ENCODE measurements around the gene TNKS2.
"Not testable (repeated sequence)": the region's sequence is repeated elsewhere in the genome, so short reads cannot be mapped to it uniquely, and the experiment has no call there.

TNKS2 gene

DNA sequence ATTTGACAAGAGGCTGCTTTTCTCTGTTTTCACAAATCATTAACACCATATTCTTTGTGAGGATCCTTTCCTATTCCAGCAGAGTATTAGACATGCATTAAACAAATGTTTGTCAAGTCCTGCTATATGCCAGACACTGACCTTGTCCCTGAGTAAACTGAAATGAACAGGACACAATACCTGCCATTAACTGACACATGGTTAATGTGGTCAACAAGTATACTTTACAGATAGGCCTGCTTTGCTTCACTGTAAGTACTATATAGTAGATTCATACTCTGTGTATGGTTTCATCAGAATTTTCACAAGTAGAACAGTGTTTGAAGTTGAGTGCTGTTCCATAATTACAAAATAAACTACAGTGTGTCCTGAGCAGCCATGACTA, 5.9 kb downstream of the TNKS2 start:
- H3K9me3 Mint-ChIP-seq, result no peaks in the 10 kb centered on the region
- no peak for DNase-seq
- peaks cover 69% of the 10 kb centered on the region for H3K4me1 Mint-ChIP-seq
- no peak for ATAC-seq
- no peak overlapping the region for H3K27ac Mint-ChIP-seq
- no peak overlapping the region for H3K4me3 Mint-ChIP-seq
- H3K27me3 Mint-ChIP-seq, result no peaks in the 10 kb centered on the region
- H3K36me3 Mint-ChIP-seq (ENCODE audit: low read depth), result peaks cover 39% of the 10 kb centered on the region

GRCh38 chr10:91805110-91805838, 7.0 kb downstream of the TNKS2 start:
- H3K4me3 Mint-ChIP-seq, result no peak overlapping the region
- no peaks in the 10 kb centered on the region for H3K9me3 Mint-ChIP-seq
- DNase-seq (no peak), ATAC-seq (peak; percentile 20)
- no peaks in the 10 kb centered on the region for H3K27me3 Mint-ChIP-seq
- peaks cover 62% of the 10 kb centered on the region for H3K4me1 Mint-ChIP-seq
- peaks cover 38% of the 10 kb centered on the region for H3K36me3 Mint-ChIP-seq (ENCODE audit: low read depth)
- peak overlapping the region; percentile 31 for H3K27ac Mint-ChIP-seq

- Mint-ChIP-seq H3K4me1 (peaks cover 52% of the 10 kb centered on the region), H3K36me3 (ENCODE audit: low read depth) (peaks cover 29% of the 10 kb centered on the region)
- not testable (repeated sequence) for H3K27ac Mint-ChIP-seq, H3K9me3 Mint-ChIP-seq, DNase-seq, ATAC-seq, H3K4me3 Mint-ChIP-seq, H3K27me3 Mint-ChIP-seq
These were observed 9.0 kb downstream of the TNKS2 start for GRCh38 chr10:91807264-91807663.

DNA sequence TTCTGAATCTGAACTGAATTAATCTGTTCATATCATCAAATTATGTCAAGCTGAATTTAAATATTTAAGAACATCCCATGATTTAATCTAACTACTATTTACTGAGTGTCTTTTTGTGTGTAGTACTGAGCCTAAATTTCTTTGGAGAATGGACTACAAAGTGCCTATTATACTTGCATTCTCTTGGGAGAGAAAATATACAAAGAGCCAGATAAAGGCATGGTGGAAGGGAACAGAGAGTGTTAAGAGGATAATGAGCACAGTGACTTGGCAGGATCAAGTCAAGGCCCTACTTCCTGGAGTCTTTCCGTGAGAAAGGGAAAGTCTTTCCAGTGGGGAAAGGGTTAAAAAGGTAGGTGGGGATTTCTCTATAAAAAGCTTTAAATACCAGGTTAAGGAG, 15.0 kb downstream of the TNKS2 start:
- DNase-seq (no peak), ATAC-seq (no peak)
- Mint-ChIP-seq H3K9me3 (no peaks in the 10 kb centered on the region), H3K36me3 (ENCODE audit: low read depth) (peaks cover 31% of the 10 kb centered on the region), H3K4me3 (no peak overlapping the region), H3K27me3 (no peaks in the 10 kb centered on the region), H3K4me1 (peaks cover 14% of the 10 kb centered on the region), H3K27ac (peak overlapping the region; percentile 16)

DNA sequence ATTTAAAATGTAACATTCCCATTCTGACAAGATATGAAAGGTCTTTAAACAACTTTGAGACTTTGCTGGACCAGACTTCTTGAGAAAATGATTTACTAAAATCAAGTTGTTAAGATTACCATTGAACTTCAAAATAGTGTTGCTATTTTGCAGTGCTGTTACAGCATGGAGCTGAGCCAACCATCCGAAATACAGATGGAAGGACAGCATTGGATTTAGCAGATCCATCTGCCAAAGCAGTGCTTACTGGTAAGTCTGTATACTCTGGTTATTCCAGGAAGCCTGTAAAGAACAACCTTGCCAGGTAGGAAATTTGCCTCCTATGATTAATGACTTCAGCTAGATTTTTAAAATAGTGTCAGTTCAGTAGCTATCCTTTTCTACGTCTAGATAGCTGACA, 18.8 kb downstream of the TNKS2 start:
- no peak overlapping the region for H3K4me3 Mint-ChIP-seq
- H3K27me3 Mint-ChIP-seq, result no peaks in the 10 kb centered on the region
- ATAC-seq (no peak), DNase-seq (no peak)
- peaks cover 37% of the 10 kb centered on the region for H3K36me3 Mint-ChIP-seq (ENCODE audit: low read depth)
- no peaks in the 10 kb centered on the region for H3K9me3 Mint-ChIP-seq
- H3K27ac Mint-ChIP-seq, result no peak overlapping the region
- H3K4me1 Mint-ChIP-seq, result peaks cover 4% of the 10 kb centered on the region

GRCh38 chr10:91820144-91820543, 21.9 kb downstream of the TNKS2 start:
- Mint-ChIP-seq H3K4me3 (no peak overlapping the region), H3K9me3 (no peaks in the 10 kb centered on the region), H3K4me1 (no peaks in the 10 kb centered on the region), H3K36me3 (ENCODE audit: low read depth) (peaks cover 34% of the 10 kb centered on the region), H3K27me3 (no peaks in the 10 kb centered on the region), H3K27ac (no peak overlapping the region)
- ATAC-seq, result no peak
- DNase-seq, result no peak

DNA sequence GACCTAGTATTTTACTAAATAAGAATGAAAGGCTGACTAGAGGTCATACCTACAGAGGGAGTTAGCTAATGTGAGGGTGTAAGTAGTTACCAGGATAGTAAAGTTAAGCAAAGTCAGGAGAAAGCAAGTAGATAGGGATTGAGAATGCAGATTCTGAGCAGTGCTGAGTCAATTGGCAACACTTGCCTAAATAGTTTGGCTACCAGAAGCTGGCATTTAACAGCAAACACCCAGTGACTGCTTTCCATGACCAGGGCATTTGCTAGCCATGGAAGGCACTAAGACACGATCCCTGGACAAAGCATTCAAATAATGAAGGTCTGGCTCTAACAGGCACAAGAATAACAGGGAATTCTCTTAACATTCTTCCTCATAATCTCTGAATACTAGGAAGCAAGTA, 25.9 kb downstream of the TNKS2 start:
- peaks cover 46% of the 10 kb centered on the region for H3K36me3 Mint-ChIP-seq (ENCODE audit: low read depth)
- DNase-seq, result no peak
- H3K4me3 Mint-ChIP-seq, result no peak overlapping the region
- no peak overlapping the region for H3K27ac Mint-ChIP-seq
- no peaks in the 10 kb centered on the region for H3K9me3 Mint-ChIP-seq
- H3K27me3 Mint-ChIP-seq, result no peaks in the 10 kb centered on the region
- no peak for ATAC-seq
- H3K4me1 Mint-ChIP-seq, result peaks cover 5% of the 10 kb centered on the region

GRCh38 chr10:91829268-91829667, 31.0 kb downstream of the TNKS2 start:
- H3K4me3 Mint-ChIP-seq, result no peak overlapping the region
- no peaks in the 10 kb centered on the region for H3K9me3 Mint-ChIP-seq
- ATAC-seq (peak; percentile 65), DNase-seq (no peak)
- H3K36me3 Mint-ChIP-seq (ENCODE audit: low read depth), result peaks cover 42% of the 10 kb centered on the region
- H3K27me3 Mint-ChIP-seq, result no peaks in the 10 kb centered on the region
- H3K4me1 Mint-ChIP-seq, result peaks cover 11% of the 10 kb centered on the region
- peak overlapping the region; percentile 57 for H3K27ac Mint-ChIP-seq

GRCh38 chr10:91838199-91838598, 40.0 kb downstream of the TNKS2 start:
- no peaks in the 10 kb centered on the region for H3K4me1 Mint-ChIP-seq
- H3K4me3 Mint-ChIP-seq, result no peak overlapping the region
- peaks cover 51% of the 10 kb centered on the region for H3K36me3 Mint-ChIP-seq (ENCODE audit: low read depth)
- ATAC-seq (no peak), DNase-seq (no peak)
- H3K27ac Mint-ChIP-seq, result no peak overlapping the region
- no peaks in the 10 kb centered on the region for H3K9me3 Mint-ChIP-seq
- H3K27me3 Mint-ChIP-seq, result no peaks in the 10 kb centered on the region

GRCh38 chr10:91843083-91843482, 44.9 kb downstream of the TNKS2 start:
- H3K27me3 Mint-ChIP-seq, result no peaks in the 10 kb centered on the region
- no peak overlapping the region for H3K4me3 Mint-ChIP-seq
- H3K9me3 Mint-ChIP-seq, result no peaks in the 10 kb centered on the region
- ATAC-seq, result no peak
- H3K27ac Mint-ChIP-seq, result no peak overlapping the region
- H3K36me3 Mint-ChIP-seq (ENCODE audit: low read depth), result peaks cover 46% of the 10 kb centered on the region
- DNase-seq, result no peak
- no peaks in the 10 kb centered on the region for H3K4me1 Mint-ChIP-seq

DNA sequence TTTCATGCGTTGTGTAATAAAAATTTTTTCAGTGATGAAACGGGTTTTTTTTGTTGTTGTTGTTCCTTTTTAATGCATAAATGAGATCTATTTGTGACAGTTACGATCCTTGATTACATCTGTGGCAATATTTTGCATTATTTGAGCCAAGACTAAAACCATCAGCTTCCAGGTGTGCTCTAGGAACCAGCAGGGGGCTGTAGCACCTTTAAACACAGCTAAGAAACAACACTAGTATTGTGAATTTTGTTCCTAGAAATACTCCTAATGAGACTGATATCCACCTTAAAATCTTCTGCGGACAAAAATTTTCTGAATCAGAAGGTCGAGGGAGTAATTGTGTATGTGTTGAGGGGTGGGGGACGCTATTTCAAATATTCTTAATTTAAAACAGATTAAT, 58.4 kb downstream of the TNKS2 start:
- Mint-ChIP-seq H3K27ac (no peak overlapping the region), H3K4me1 (no peaks in the 10 kb centered on the region), H3K9me3 (no peaks in the 10 kb centered on the region), H3K4me3 (no peak overlapping the region), H3K36me3 (ENCODE audit: low read depth) (peaks cover 38% of the 10 kb centered on the region), H3K27me3 (no peaks in the 10 kb centered on the region)
- no peak for ATAC-seq
- no peak for DNase-seq

- no peak for ATAC-seq
- no peaks in the 10 kb centered on the region for H3K27me3 Mint-ChIP-seq
- no peaks in the 10 kb centered on the region for H3K4me1 Mint-ChIP-seq
- peaks cover 43% of the 10 kb centered on the region for H3K36me3 Mint-ChIP-seq (ENCODE audit: low read depth)
- H3K27ac Mint-ChIP-seq, result peak overlapping the region; percentile 38
- DNase-seq, result no peak
- no peaks in the 10 kb centered on the region for H3K9me3 Mint-ChIP-seq
- H3K4me3 Mint-ChIP-seq, result no peak overlapping the region
These were observed 62.7 kb downstream of the TNKS2 start for GRCh38 chr10:91860885-91861284.

DNA sequence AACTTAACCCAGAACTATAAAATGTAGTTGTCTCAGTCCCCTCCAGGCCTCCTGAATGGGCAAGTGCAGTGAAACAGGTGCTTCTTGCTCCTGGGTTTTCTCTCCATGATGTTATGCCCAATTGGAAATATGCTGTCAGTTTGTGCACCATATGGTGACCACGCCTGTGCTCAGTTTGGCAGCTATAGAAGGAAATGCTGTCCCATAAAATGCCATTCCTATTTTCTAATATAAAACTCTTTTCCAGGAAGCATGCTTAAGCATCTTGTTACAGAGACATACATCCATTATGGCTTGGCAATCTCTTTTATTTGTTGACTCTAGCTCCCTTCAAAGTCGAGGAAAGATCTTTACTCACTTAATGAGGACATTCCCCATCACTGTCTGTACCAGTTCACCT, 65.9 kb downstream of the TNKS2 start:
- no peak overlapping the region for H3K27ac Mint-ChIP-seq
- H3K36me3 Mint-ChIP-seq (ENCODE audit: low read depth), result peaks cover 26% of the 10 kb centered on the region
- no peaks in the 10 kb centered on the region for H3K9me3 Mint-ChIP-seq
- H3K27me3 Mint-ChIP-seq, result no peaks in the 10 kb centered on the region
- H3K4me1 Mint-ChIP-seq, result no peaks in the 10 kb centered on the region
- ATAC-seq (no peak), DNase-seq (no peak)
- no peak overlapping the region for H3K4me3 Mint-ChIP-seq

DNA sequence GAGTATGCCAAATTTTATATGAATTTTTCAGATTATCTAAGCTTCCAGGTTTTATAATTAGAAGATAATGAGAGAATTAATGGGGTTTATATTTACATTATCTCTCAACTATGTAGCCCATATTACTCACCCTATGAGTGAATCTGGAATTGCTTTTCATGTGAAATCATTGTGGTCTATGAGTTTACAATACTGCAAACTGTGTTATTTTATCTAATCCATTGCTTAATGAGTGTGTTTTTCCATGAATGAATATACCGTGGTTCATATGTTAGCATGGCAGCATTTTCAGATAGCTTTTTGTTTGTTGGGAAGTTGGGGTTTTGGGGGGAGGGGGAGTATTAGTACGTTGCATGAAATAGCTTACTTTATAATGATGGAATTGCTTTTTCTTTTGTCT, 66.5 kb downstream of the TNKS2 start:
- ATAC-seq, result peak; percentile 46

GRCh38 chr10:91865562-91866081, 67.4 kb downstream of the TNKS2 start:
- H3K27me3 Mint-ChIP-seq, result no peaks in the 10 kb centered on the region
- H3K4me1 Mint-ChIP-seq, result no peaks in the 10 kb centered on the region
- H3K36me3 Mint-ChIP-seq (ENCODE audit: low read depth), result peaks cover 23% of the 10 kb centered on the region
- H3K4me3 Mint-ChIP-seq, result no peak overlapping the region
- DNase-seq (no peak), ATAC-seq (no peak)
- no peaks in the 10 kb centered on the region for H3K9me3 Mint-ChIP-seq
- H3K27ac Mint-ChIP-seq, result no peak overlapping the region

More for the DNA sequence above, 66.5 kb downstream of the TNKS2 start:
- no peaks in the 10 kb centered on the region for H3K27me3 Mint-ChIP-seq
- no peak for DNase-seq
- H3K9me3 Mint-ChIP-seq, result no peaks in the 10 kb centered on the region
- H3K36me3 Mint-ChIP-seq (ENCODE audit: low read depth), result peaks cover 23% of the 10 kb centered on the region
- no peak overlapping the region for H3K4me3 Mint-ChIP-seq
- no peak overlapping the region for H3K27ac Mint-ChIP-seq
- no peaks in the 10 kb centered on the region for H3K4me1 Mint-ChIP-seq

- H3K9me3 Mint-ChIP-seq, result no peaks in the 10 kb centered on the region
These were observed 76.9 kb downstream of the TNKS2 start for GRCh38 chr10:91875156-91875555.

More at GRCh38 chr10:91875156-91875555, 76.9 kb downstream of the TNKS2 start:
- Mint-ChIP-seq H3K4me1 (no peaks in the 10 kb centered on the region), H3K27ac (no peak overlapping the region), H3K27me3 (no peaks in the 10 kb centered on the region), H3K36me3 (ENCODE audit: low read depth) (no peaks in the 10 kb centered on the region), H3K4me3 (no peak overlapping the region)
- ATAC-seq (no peak), DNase-seq (no peak)

All from activated naive CD8-positive, alpha-beta T cell treated with anti-CD3 and anti-CD28 coated beads, Interleukin-2, amount 50 U/mL, for 24 hours (primary cell).